Suprapubic skin (tissue), 4 donors: ENCODE measurements around the gene LAMTOR2. TPM values are rescaled to one million over a fixed set of nuclear protein-coding genes. Genes with fewer than 3 reads are reported as not detected.

Source experiments
- DNase-seq, 2 donors: peaks; one replicate each; pipeline ENCODE4 v3.0.0-alpha.2; 2019; ENCODE audit warnings: low spot score in 2 of 2
- H3K27ac ChIP-seq: fragments of 200-600 bp; sonication (generic); one replicate; pipeline ENCODE4 v1.5.1; 2019
- H3K27me3 ChIP-seq: fragments of 200-600 bp; sonication (generic); one replicate; pipeline ENCODE4 v1.5.1; 2019
- H3K36me3 ChIP-seq: fragments of 200-600 bp; sonication (generic); one replicate; pipeline ENCODE4 v1.5.1; 2019
- H3K4me1 ChIP-seq: fragments of 200-600 bp; sonication (generic); one replicate; pipeline ENCODE4 v1.5.1; 2019
- H3K4me3 ChIP-seq: fragments of 200-600 bp; sonication (generic); one replicate; pipeline ENCODE4 v1.5.1; 2019; ENCODE audit warnings: mild to moderate bottlenecking
- H3K9me3 ChIP-seq: fragments of 200-600 bp; sonication (generic); one replicate; pipeline ENCODE4 v1.5.1; 2019
- CTCF ChIP-seq, 2 donors: fragments of 200-600 bp in 1 of 2; fragments of 450-650 bp in 1 of 2; sonication (generic) in 1 of 2; IDR thresholded peaks; one replicate each; pipeline ENCODE4 v1.5.1; 2016 to 2019; ENCODE audit warnings: antibody characterized with exemption in 2 of 2, mild to moderate bottlenecking in 1 of 2, moderate library complexity in 1 of 2
- EP300 ChIP-seq: sonication (generic); formaldehyde crosslinking; IDR thresholded peaks from one replicate; pipeline ENCODE4 v1.6.1; 2017; ENCODE audit warnings: antibody characterized with exemption
- POLR2A ChIP-seq, 2 donors: fragments of 450-650 bp; IDR thresholded peaks; one replicate each; pipeline ENCODE4 v1.6.1; 2017; ENCODE audit warnings: antibody characterized with exemption in 2 of 2, mild to moderate bottlenecking in 2 of 2, moderate library complexity in 2 of 2
- POLR2AphosphoS5 ChIP-seq, 3 donors: sonication (generic); formaldehyde crosslinking; IDR thresholded peaks; one replicate each; pipeline ENCODE4 v1.6.1; 2017; ENCODE audit warnings: antibody characterized with exemption in 3 of 3
- WGBS: methylation state at CpG from one replicate; pipeline ENCODE4 v1.1.5; 2018; 5-methylcytosine and 5-hydroxymethylcytosine counted together
- total RNA-seq, 4 donors: library from RNA; depleted of rRNA; stranded (reverse); fragments of >200 nt; gene quantifications; one replicate each; pipeline ENCODE4 v1.1.0, GENCODE V29; 2016

LAMTOR2 gene
- total RNA-seq, 4 donors from 2014 or later, result 27.3 to 66.6 (median 57.7) TPM

- TF ChIP-seq CTCF (IDR thresholded peaks at IDR 0.05) (peak; percentile 63 to 81), POLR2A (IDR thresholded peaks at IDR 0.05) (no peak)
- H3K36me3 ChIP-seq, result no peaks in the 10 kb centered on the region
- DNase-seq, result peak; percentile 93 to 94
- no peaks in the 10 kb centered on the region for H3K27me3 ChIP-seq
- H3K4me3 ChIP-seq, result no peak overlapping the region
- H3K9me3 ChIP-seq, result no peaks in the 10 kb centered on the region
- H3K4me1 ChIP-seq, result peaks cover 12% of the 10 kb centered on the region
- WGBS, result 17% methylated on average over 8 of the region's 14 CpGs
- no peak overlapping the region for H3K27ac ChIP-seq
These were observed 36.2 kb downstream of the LAMTOR2 start for GRCh38 chr1:156090840-156091188.

GRCh38 chr1:156091610-156092009, 37.0 kb downstream of the LAMTOR2 start:
- no peak for TF ChIP-seq POLR2AphosphoS5 (IDR thresholded peaks at IDR 0.05)
- no peak for TF ChIP-seq CTCF (IDR thresholded peaks at IDR 0.05)
- TF ChIP-seq POLR2A (IDR thresholded peaks at IDR 0.05), result no peak
- TF ChIP-seq EP300, result no peak
- no peak overlapping the region for H3K4me3 ChIP-seq
- no peaks in the 10 kb centered on the region for H3K27me3 ChIP-seq
- WGBS, result 82% methylated on average over 2 of the region's 2 CpGs
- no peaks in the 10 kb centered on the region for H3K9me3 ChIP-seq
- no peak for DNase-seq
- no peak overlapping the region for H3K27ac ChIP-seq
- H3K36me3 ChIP-seq, result no peaks in the 10 kb centered on the region
- H3K4me1 ChIP-seq, result peaks cover 20% of the 10 kb centered on the region

- Histone ChIP-seq H3K27ac (peak overlapping the region; percentile 93), H3K9me3 (no peaks in the 10 kb centered on the region), H3K27me3 (no peaks in the 10 kb centered on the region), H3K4me1 (peaks cover 46% of the 10 kb centered on the region), H3K4me3 (no peak overlapping the region), H3K36me3 (no peaks in the 10 kb centered on the region)
- 34% methylated on average over 3 of the region's 3 CpGs for WGBS
- no peak for DNase-seq
- TF ChIP-seq CTCF (IDR thresholded peaks at IDR 0.05) (no peak), POLR2AphosphoS5 (IDR thresholded peaks at IDR 0.05) (no peak), EP300 (no peak), POLR2A (IDR thresholded peaks at IDR 0.05) (no peak)
These were observed 41.4 kb downstream of the LAMTOR2 start for GRCh38 chr1:156095906-156096508.

- H3K4me1 ChIP-seq, result peaks cover 53% of the 10 kb centered on the region
- no peak overlapping the region for H3K4me3 ChIP-seq
- DNase-seq, result peak; percentile 94 to 96
- H3K27ac ChIP-seq, result peak overlapping the region; percentile 93
- WGBS, result 16% methylated on average over 13 of the region's 14 CpGs
- TF ChIP-seq POLR2A (IDR thresholded peaks at IDR 0.05) (peak in 1 of 2 donors; percentile 36), POLR2AphosphoS5 (IDR thresholded peaks at IDR 0.05) (peak in 2 of 3 donors; percentile 82 to 88), CTCF (IDR thresholded peaks at IDR 0.05) (peak; percentile 90 to 95), EP300 (no peak)
- no peaks in the 10 kb centered on the region for H3K36me3 ChIP-seq
- H3K9me3 ChIP-seq, result no peaks in the 10 kb centered on the region
- no peaks in the 10 kb centered on the region for H3K27me3 ChIP-seq
These were observed 42.2 kb downstream of the LAMTOR2 start for GRCh38 chr1:156096640-156097391.

- H3K4me3 ChIP-seq, result no peak overlapping the region
- H3K36me3 ChIP-seq, result no peaks in the 10 kb centered on the region
- H3K4me1 ChIP-seq, result peaks cover 61% of the 10 kb centered on the region
- no peaks in the 10 kb centered on the region for H3K9me3 ChIP-seq
- no peaks in the 10 kb centered on the region for H3K27me3 ChIP-seq
- TF ChIP-seq EP300 (no peak), POLR2AphosphoS5 (IDR thresholded peaks at IDR 0.05) (no peak), CTCF (IDR thresholded peaks at IDR 0.05) (no peak), POLR2A (IDR thresholded peaks at IDR 0.05) (no peak)
- peak overlapping the region; percentile 93 for H3K27ac ChIP-seq
- no peak for DNase-seq
- WGBS, result 77% methylated on average over 9 of the region's 9 CpGs
These were observed 43.1 kb downstream of the LAMTOR2 start for GRCh38 chr1:156097499-156098178.
